Neural progenitor cell (in vitro differentiated cells): ENCODE measurements around the gene SYT7. TPM values are rescaled to one million over a fixed set of nuclear protein-coding genes. Genes with fewer than 3 reads are reported as not detected.

ENCODE experiments used
- DNase-seq: peaks from one replicate; pipeline ENCODE4 v3.0.0-alpha.2; 2016; ENCODE audit warnings: low spot score
- H2AFZ ChIP-seq: fragments of 200-600 bp; sonication (generic); replicated peaks from 2 replicates; pipeline ENCODE4 v1.6.1; 2016; ENCODE audit warnings: antibody characterized with exemption
- H3F3A ChIP-seq: fragments of 200-600 bp; sonication (generic); 2 replicates; pipeline ENCODE4 v1.6.1; 2016; ENCODE audit warnings: antibody characterized with exemption, low read depth
- H3K27ac ChIP-seq: fragments of 200-600 bp; sonication (generic); 2 replicates; pipeline ENCODE4 v1.5.1; 2016; ENCODE audit warnings: mild to moderate bottlenecking
- H3K27me3 ChIP-seq: fragments of 200-600 bp; sonication (generic); 2 replicates; pipeline ENCODE4 v1.6.1; 2016; ENCODE audit warnings: mild to moderate bottlenecking, moderate library complexity
- H3K36me3 ChIP-seq: fragments of 200-600 bp; sonication (generic); 2 replicates; pipeline ENCODE4 v1.5.1; 2016
- H3K4me1 ChIP-seq: fragments of 200-600 bp; sonication (generic); 2 replicates; pipeline ENCODE4 v1.6.1; 2016; ENCODE audit warnings: mixed run types
- H3K4me2 ChIP-seq: fragments of 200-600 bp; sonication (generic); 2 replicates; pipeline ENCODE4 v1.6.1; 2016
- H3K4me3 ChIP-seq: fragments of 200-600 bp; sonication (generic); 2 replicates; pipeline ENCODE4 v1.5.1; 2016
- H3K79me2 ChIP-seq: fragments of 200-600 bp; sonication (generic); 2 replicates; pipeline ENCODE4 v1.6.1; 2016; ENCODE audit warnings: low read depth
- H3K9ac ChIP-seq: fragments of 200-600 bp; sonication (generic); 2 replicates; pipeline ENCODE4 v1.6.1; 2016
- H3K9me3 ChIP-seq: fragments of 200-600 bp; sonication (generic); 2 replicates; pipeline ENCODE4 v1.5.1; 2016; ENCODE audit warnings: low read depth
- H4K20me1 ChIP-seq: fragments of 200-600 bp; sonication (generic); 2 replicates; pipeline ENCODE4 v1.6.1; 2016; ENCODE audit warnings: low read depth
- H3K27ac Mint-ChIP-seq: 3 replicates; pipeline ENCODE4 v1.8.0; 2021; ENCODE audit warnings: mixed read lengths
- H3K27me3 Mint-ChIP-seq: 2 replicates; pipeline ENCODE4 v1.8.0; 2022; ENCODE audit warnings: low read depth, mild to moderate bottlenecking, inconsistent platforms, moderate library complexity, mixed read lengths; ENCODE audit not compliant: insufficient read depth
- H3K36me3 Mint-ChIP-seq: 3 replicates; pipeline ENCODE4 v1.8.0; 2021; ENCODE audit warnings: mixed read lengths
- H3K4me1 Mint-ChIP-seq: 3 replicates; pipeline ENCODE4 v1.8.0; 2021; ENCODE audit warnings: mixed read lengths
- H3K4me3 Mint-ChIP-seq: 3 replicates; pipeline ENCODE4 v1.8.0; 2021; ENCODE audit warnings: mild to moderate bottlenecking, moderate library complexity, mixed read lengths
- H3K9me3 Mint-ChIP-seq: 3 replicates; pipeline ENCODE4 v1.8.0; 2020; ENCODE audit warnings: mixed read lengths
- EZH2 ChIP-seq: fragments of 200-600 bp; sonication (generic); IDR thresholded peaks from 2 replicates; pipeline ENCODE4 v1.6.1; 2017; ENCODE audit warnings: antibody characterized with exemption, mild to moderate bottlenecking, moderate library complexity
- EZH2phosphoT487 ChIP-seq: fragments of 200-600 bp; sonication (generic); IDR thresholded peaks from 2 replicates; pipeline ENCODE4 v1.6.1; 2017; ENCODE audit warnings: antibody characterized with exemption
- total RNA-seq: library from RNA; depleted of rRNA; stranded (reverse); fragments of >200 nt; gene quantifications from 2 replicates; pipeline ENCODE4 v1.2.3, GENCODE V29; 2015; ENCODE audit warnings: low replicate concordance
- TF ChIP-seq, protein P1 (sequence below): fragments of 200-600 bp; sonication (generic); IDR thresholded peaks from 2 replicates; pipeline ENCODE4 v1.5.1; 2017; ENCODE audit warnings: antibody characterized with exemption, mild to moderate bottlenecking

SYT7 gene
- total RNA-seq, 1 donor from 2014 or later, result 0.73 TPM

DNA sequence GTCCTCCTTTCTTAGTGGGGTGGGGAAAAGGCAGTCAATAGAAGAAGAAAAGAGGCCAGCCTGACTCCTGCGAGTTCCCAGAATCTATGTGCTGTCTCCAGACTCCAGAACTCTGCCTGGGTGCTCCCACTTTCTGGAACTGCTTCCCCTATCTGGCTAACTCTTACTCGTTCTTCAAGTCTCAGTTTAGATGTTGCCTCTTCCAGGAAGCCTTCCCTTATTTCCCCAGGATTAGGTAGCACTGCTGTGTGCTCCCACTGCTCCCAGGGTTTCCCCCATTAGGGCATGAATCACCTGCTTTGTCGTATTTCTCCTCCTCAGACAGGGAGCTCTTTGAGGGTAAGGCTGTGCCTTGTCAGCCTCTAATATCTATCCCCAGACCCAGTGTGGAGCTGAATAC lies 17.5 kb upstream of the SYT7 start:
- H4K20me1 ChIP-seq, result no peaks in the 10 kb centered on the region
- no peak overlapping the region for H3K4me2 ChIP-seq
- H3K9ac ChIP-seq, result no peak overlapping the region
- peaks cover 5% of the 10 kb centered on the region for H3K4me1 ChIP-seq
- H3F3A ChIP-seq, result no peaks in the 10 kb centered on the region
- H3K4me3 ChIP-seq, result no peak overlapping the region
- H3K9me3 Mint-ChIP-seq, result no peaks in the 10 kb centered on the region
- H3K36me3 ChIP-seq, result no peaks in the 10 kb centered on the region
- TF ChIP-seq EZH2phosphoT487, result no peak
- TF ChIP-seq, protein P1, sequence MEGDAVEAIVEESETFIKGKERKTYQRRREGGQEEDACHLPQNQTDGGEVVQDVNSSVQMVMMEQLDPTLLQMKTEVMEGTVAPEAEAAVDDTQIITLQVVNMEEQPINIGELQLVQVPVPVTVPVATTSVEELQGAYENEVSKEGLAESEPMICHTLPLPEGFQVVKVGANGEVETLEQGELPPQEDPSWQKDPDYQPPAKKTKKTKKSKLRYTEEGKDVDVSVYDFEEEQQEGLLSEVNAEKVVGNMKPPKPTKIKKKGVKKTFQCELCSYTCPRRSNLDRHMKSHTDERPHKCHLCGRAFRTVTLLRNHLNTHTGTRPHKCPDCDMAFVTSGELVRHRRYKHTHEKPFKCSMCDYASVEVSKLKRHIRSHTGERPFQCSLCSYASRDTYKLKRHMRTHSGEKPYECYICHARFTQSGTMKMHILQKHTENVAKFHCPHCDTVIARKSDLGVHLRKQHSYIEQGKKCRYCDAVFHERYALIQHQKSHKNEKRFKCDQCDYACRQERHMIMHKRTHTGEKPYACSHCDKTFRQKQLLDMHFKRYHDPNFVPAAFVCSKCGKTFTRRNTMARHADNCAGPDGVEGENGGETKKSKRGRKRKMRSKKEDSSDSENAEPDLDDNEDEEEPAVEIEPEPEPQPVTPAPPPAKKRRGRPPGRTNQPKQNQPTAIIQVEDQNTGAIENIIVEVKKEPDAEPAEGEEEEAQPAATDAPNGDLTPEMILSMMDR, result no peak
- TF ChIP-seq EZH2, result no peak
- peaks cover 14% of the 10 kb centered on the region for H3K27me3 ChIP-seq
- no peaks in the 10 kb centered on the region for H3K9me3 ChIP-seq
- H3K27ac Mint-ChIP-seq, result no peak overlapping the region
- H2AFZ ChIP-seq, result no peak overlapping the region
- H3K27ac ChIP-seq, result no peak overlapping the region
- peaks cover 20% of the 10 kb centered on the region for H3K27me3 Mint-ChIP-seq
- peaks cover 42% of the 10 kb centered on the region for H3K4me1 Mint-ChIP-seq
- no peak overlapping the region for H3K4me3 Mint-ChIP-seq
- H3K79me2 ChIP-seq, result no peaks in the 10 kb centered on the region
- no peaks in the 10 kb centered on the region for H3K36me3 Mint-ChIP-seq
- DNase-seq, result no peak

DNA sequence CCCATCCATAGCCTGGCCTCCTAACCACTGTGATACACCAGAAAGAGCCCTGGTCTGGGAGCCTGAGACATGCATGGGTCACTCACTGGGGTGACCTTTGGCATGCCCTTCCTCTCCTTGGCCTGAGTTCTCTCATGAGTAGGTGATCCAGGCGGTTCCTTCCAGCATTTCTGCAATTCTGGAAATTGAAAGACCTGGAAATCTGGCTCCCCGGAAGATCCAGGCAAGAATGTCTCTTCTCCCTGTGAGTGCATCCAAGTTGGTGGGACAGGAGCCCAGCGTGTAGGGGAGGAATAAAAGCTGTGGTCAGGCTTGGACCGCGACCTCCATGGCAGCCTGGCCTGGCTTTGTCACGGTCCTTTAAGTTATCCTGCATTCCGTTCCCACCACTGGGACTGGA lies 16.1 kb upstream of the SYT7 start:
- Histone ChIP-seq H3K9ac (no peak overlapping the region), H3K27ac (no peak overlapping the region), H3K9me3 (no peaks in the 10 kb centered on the region), H4K20me1 (no peaks in the 10 kb centered on the region), H2AFZ (no peak overlapping the region), H3K4me2 (no peak overlapping the region), H3K36me3 (no peaks in the 10 kb centered on the region), H3K27me3 (peaks cover 17% of the 10 kb centered on the region), H3K4me3 (no peak overlapping the region), H3K79me2 (no peaks in the 10 kb centered on the region), H3K4me1 (peaks cover 5% of the 10 kb centered on the region), H3F3A (no peaks in the 10 kb centered on the region)
- no peaks in the 10 kb centered on the region for H3K36me3 Mint-ChIP-seq
- DNase-seq, result no peak
- H3K27ac Mint-ChIP-seq, result no peak overlapping the region
- H3K4me3 Mint-ChIP-seq, result no peak overlapping the region
- TF ChIP-seq EZH2phosphoT487 (no peak), EZH2 (no peak)
- TF ChIP-seq, protein P1, result no peak
- no peaks in the 10 kb centered on the region for H3K9me3 Mint-ChIP-seq
- H3K27me3 Mint-ChIP-seq, result peaks cover 23% of the 10 kb centered on the region
- H3K4me1 Mint-ChIP-seq, result peaks cover 38% of the 10 kb centered on the region

DNA sequence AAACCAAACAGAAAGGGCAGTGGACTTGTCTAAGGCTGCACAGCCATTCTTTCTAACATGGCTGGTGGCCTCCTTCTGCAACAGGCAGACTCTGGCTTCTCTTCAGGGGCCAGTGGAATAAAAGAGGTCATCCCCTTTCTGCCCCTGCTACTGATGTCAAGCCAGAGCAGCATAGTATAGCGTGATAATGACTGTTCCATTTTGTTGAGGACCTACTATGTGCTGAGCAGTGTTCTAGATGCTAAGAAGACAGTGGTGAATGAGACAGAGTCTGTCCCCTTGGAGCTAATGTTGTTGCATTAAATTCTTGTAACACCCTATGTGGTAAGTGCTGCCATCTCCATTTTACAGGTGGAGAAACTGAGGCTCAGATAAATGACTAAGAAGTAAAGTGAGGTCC lies 15.7 kb upstream of the SYT7 start:
- H4K20me1 ChIP-seq, result no peaks in the 10 kb centered on the region
- Mint-ChIP-seq H3K27me3 (peaks cover 23% of the 10 kb centered on the region), H3K9me3 (no peaks in the 10 kb centered on the region), H3K27ac (no peak overlapping the region), H3K36me3 (no peaks in the 10 kb centered on the region), H3K4me3 (no peak overlapping the region), H3K4me1 (peaks cover 38% of the 10 kb centered on the region)
- H3K9ac ChIP-seq, result no peak overlapping the region
- no peaks in the 10 kb centered on the region for H3F3A ChIP-seq
- H3K27me3 ChIP-seq, result peaks cover 21% of the 10 kb centered on the region
- no peaks in the 10 kb centered on the region for H3K9me3 ChIP-seq
- H3K4me3 ChIP-seq, result no peak overlapping the region
- H2AFZ ChIP-seq, result no peak overlapping the region
- no peak for DNase-seq
- no peak overlapping the region for H3K4me2 ChIP-seq
- no peaks in the 10 kb centered on the region for H3K36me3 ChIP-seq
- TF ChIP-seq, protein P1, result no peak
- TF ChIP-seq EZH2phosphoT487, result no peak
- TF ChIP-seq EZH2, result no peak
- H3K27ac ChIP-seq, result no peak overlapping the region
- no peaks in the 10 kb centered on the region for H3K79me2 ChIP-seq
- peaks cover 5% of the 10 kb centered on the region for H3K4me1 ChIP-seq

DNA sequence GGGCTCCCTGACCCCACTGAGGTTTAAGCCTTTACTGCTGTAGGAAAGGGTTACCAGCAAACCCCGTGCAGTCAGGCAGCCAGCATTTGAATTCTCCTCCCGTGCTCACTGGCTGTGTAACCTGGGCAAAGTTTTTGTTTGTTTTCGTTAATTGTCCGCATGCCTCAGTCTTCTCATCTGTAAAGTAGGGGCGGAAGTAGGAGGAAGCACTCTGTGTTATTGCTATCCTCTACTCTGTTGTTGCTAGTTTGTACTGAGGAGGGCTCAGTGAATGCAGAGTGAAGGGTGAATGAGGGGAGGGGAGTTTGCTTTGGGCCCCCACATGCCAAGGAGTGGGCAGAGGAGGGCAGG lies 14.0 kb upstream of the SYT7 start:
- Histone ChIP-seq H3K9me3 (no peaks in the 10 kb centered on the region), H3K4me2 (no peak overlapping the region), H3F3A (no peaks in the 10 kb centered on the region), H3K36me3 (no peaks in the 10 kb centered on the region), H3K9ac (no peak overlapping the region), H3K4me3 (no peak overlapping the region), H3K27ac (no peak overlapping the region), H2AFZ (no peak overlapping the region), H3K79me2 (no peaks in the 10 kb centered on the region), H3K27me3 (peaks cover 26% of the 10 kb centered on the region), H3K4me1 (peaks cover 5% of the 10 kb centered on the region), H4K20me1 (no peaks in the 10 kb centered on the region)
- Mint-ChIP-seq H3K27ac (no peak overlapping the region), H3K36me3 (no peaks in the 10 kb centered on the region), H3K9me3 (no peaks in the 10 kb centered on the region), H3K27me3 (peaks cover 31% of the 10 kb centered on the region), H3K4me3 (no peak overlapping the region), H3K4me1 (peaks cover 32% of the 10 kb centered on the region)
- TF ChIP-seq EZH2 (no peak), EZH2phosphoT487 (no peak)
- no peak for DNase-seq
